ENCODE data around the gene AUH. TPM values are rescaled to one million over a fixed set of nuclear protein-coding genes. Genes with fewer than 3 reads are reported as not detected.

Gene AUH
- total RNA-seq, 2 donors from 2014 or later, result 58.0 to 76.1 TPM

GRCh38 chr9:91349115-91349555, 12.6 kb downstream of the AUH start:
- DNase-seq (ENCODE audit: low spot score), result no peak
- no peak for TF ChIP-seq POLR2AphosphoS5 (IDR thresholded peaks at IDR 0.05)
- no peak overlapping the region for H3K27ac ChIP-seq
- WGBS, result 87% methylated on average over 3 of the region's 3 CpGs
- no peak overlapping the region for H3K4me3 ChIP-seq
- H3K36me3 ChIP-seq, result no peaks in the 10 kb centered on the region
- no peaks in the 10 kb centered on the region for H3K27me3 ChIP-seq (replicated peaks; ENCODE audit: insufficient read depth)
- H3K9me3 ChIP-seq, result no peaks in the 10 kb centered on the region
- H3K4me1 ChIP-seq (replicated peaks), result no peaks in the 10 kb centered on the region
- intact Hi-C loops (cut with DNase I), result no loop called here

DNA sequence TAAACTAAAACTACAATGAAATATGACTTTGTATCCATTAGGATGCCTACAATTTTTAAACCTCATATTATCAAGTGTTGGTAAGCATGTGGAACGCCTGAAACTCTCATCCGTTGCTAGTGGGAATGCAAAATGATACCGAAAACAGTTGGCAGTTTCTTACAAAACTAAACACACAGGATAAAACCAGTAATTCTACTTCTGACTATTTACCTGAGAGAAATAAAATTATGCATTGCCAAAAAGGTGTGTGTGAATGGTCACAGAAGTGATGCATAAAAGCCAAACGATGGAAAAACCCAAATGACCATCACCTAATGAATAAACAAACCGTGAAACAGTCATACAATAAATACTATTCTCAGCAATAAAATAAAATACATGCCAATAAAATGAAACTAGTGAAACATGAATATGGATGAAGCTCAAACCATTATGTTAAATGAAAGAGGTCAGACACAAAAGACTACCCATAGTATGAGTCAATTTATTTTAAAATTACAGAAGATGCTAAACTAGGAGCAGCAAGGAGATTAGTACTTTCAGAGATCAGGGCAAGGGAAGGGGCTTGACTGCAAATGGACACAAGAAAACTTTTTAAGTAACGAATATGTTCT, 13.4 kb downstream of the AUH start:
- intact Hi-C loops (cut with DNase I), result no loop called here
- TF ChIP-seq POLR2AphosphoS5 (IDR thresholded peaks at IDR 0.05) (peak; percentile 85), POLR2A (IDR thresholded peaks at IDR 0.05) (no peak)
- Histone ChIP-seq H3K4me3 (no peak overlapping the region), H3K36me3 (no peaks in the 10 kb centered on the region), H3K27ac (peak overlapping the region in 1 of 2 donors; percentile 38), H3K9me3 (no peaks in the 10 kb centered on the region), H3K4me1 (replicated peaks) (no peaks in the 10 kb centered on the region), H3K27me3 (replicated peaks; ENCODE audit: insufficient read depth) (no peaks in the 10 kb centered on the region)
- DNase-seq (ENCODE audit: low spot score), result no peak
- 49% methylated on average over 6 of the region's 6 CpGs for WGBS

- Histone ChIP-seq H3K4me1 (replicated peaks) (no peaks in the 10 kb centered on the region), H3K4me3 (no peak overlapping the region), H3K27ac (no peak overlapping the region), H3K9me3 (no peaks in the 10 kb centered on the region), H3K27me3 (replicated peaks; ENCODE audit: insufficient read depth) (no peaks in the 10 kb centered on the region), H3K36me3 (no peaks in the 10 kb centered on the region)
- intact Hi-C loops (cut with DNase I), result no loop called here
- no peak for TF ChIP-seq POLR2AphosphoS5 (IDR thresholded peaks at IDR 0.05)
- no peak for TF ChIP-seq POLR2A (IDR thresholded peaks at IDR 0.05)
- TF ChIP-seq, protein P1, sequence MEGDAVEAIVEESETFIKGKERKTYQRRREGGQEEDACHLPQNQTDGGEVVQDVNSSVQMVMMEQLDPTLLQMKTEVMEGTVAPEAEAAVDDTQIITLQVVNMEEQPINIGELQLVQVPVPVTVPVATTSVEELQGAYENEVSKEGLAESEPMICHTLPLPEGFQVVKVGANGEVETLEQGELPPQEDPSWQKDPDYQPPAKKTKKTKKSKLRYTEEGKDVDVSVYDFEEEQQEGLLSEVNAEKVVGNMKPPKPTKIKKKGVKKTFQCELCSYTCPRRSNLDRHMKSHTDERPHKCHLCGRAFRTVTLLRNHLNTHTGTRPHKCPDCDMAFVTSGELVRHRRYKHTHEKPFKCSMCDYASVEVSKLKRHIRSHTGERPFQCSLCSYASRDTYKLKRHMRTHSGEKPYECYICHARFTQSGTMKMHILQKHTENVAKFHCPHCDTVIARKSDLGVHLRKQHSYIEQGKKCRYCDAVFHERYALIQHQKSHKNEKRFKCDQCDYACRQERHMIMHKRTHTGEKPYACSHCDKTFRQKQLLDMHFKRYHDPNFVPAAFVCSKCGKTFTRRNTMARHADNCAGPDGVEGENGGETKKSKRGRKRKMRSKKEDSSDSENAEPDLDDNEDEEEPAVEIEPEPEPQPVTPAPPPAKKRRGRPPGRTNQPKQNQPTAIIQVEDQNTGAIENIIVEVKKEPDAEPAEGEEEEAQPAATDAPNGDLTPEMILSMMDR (IDR thresholded peaks at IDR 0.05), result no peak
- no peak for DNase-seq (ENCODE audit: low spot score)
Observed at GRCh38 chr9:91347377-91347776, 14.3 kb downstream of the AUH start.

DNA sequence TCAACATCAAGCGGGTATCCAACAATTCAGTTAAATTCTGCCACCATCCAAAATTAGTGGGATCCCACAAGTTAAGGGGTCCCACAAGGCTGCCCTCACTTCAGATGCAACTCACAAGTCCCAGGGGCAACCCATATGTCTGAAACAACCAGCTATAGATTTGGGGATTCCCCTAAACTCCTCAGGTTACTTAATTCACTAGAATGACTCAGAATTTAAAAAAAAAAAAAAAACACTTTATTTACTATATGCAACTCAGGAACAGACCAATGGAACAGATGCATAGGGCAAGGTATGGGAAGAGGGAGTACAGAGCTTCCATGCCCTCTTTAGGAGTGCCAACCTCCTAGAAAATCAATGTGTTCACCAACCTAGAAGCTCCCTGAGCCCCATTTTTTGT, 15.1 kb downstream of the AUH start:
- DNase-seq (ENCODE audit: low spot score), result no peak
- no peaks in the 10 kb centered on the region for H3K4me1 ChIP-seq (replicated peaks)
- H3K9me3 ChIP-seq, result no peaks in the 10 kb centered on the region
- H3K4me3 ChIP-seq, result no peak overlapping the region
- TF ChIP-seq, protein P1 (IDR thresholded peaks at IDR 0.05), result no peak
- TF ChIP-seq POLR2A (IDR thresholded peaks at IDR 0.05), result no peak
- no peak for TF ChIP-seq POLR2AphosphoS5 (IDR thresholded peaks at IDR 0.05)
- H3K27ac ChIP-seq, result no peak overlapping the region
- WGBS, result 97% methylated on average over 1 of the region's 1 CpG
- H3K27me3 ChIP-seq (replicated peaks; ENCODE audit: insufficient read depth), result no peaks in the 10 kb centered on the region
- intact Hi-C loops (cut with DNase I), result no loop called here
- H3K36me3 ChIP-seq, result no peaks in the 10 kb centered on the region

DNA sequence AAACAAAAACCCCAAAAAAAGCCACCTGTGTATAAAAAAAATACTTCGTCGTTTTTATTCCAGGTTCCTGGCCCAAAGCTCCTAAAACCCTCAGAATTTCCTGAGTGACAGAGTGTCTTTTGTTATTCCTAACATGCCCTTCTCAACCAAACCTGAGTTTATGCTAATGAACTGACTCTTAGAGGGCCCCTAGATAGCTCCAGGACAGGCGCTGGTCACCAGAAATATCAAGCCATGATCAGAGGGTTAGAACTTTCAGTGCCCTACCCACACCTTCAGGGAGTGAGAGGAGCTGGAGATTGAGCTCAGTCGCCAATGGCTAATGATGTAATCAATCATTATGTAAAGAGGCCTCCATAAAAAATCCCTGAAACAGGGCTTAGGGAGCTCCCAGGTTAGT, 15.7 kb downstream of the AUH start:
- H3K4me1 ChIP-seq (replicated peaks), result no peaks in the 10 kb centered on the region
- H3K27me3 ChIP-seq (replicated peaks; ENCODE audit: insufficient read depth), result no peaks in the 10 kb centered on the region
- intact Hi-C loops (cut with DNase I), result no loop called here
- no peak for DNase-seq (ENCODE audit: low spot score)
- no peak overlapping the region for H3K4me3 ChIP-seq
- no peak overlapping the region for H3K27ac ChIP-seq
- H3K36me3 ChIP-seq, result no peaks in the 10 kb centered on the region
- WGBS, result 81% methylated on average over 4 of the region's 4 CpGs
- no peaks in the 10 kb centered on the region for H3K9me3 ChIP-seq
- TF ChIP-seq POLR2A (IDR thresholded peaks at IDR 0.05), result no peak
- TF ChIP-seq POLR2AphosphoS5 (IDR thresholded peaks at IDR 0.05), result no peak
- TF ChIP-seq, protein P1 (IDR thresholded peaks at IDR 0.05), result no peak

DNA sequence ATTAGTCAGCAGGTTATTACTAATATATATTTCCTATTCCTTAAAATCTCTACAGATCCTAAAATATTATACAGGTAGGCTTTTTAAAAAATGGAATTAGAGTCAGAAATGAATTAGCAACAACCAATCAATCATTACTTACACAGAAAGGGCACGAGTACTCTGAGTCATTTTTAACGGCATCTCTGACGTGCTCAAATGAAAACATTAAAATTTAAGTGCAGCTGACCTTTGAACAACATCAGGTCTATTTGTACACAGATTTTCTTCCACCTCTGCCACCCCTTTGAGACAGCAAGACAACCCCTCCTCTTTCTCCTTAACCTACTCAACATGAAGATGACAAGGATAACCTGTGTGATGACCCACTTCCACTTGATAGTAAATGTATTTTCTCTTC, 19.1 kb downstream of the AUH start:
- H3K36me3 ChIP-seq, result no peaks in the 10 kb centered on the region
- H3K4me3 ChIP-seq, result no peak overlapping the region
- DNase-seq (ENCODE audit: low spot score), result no peak
- intact Hi-C loops (cut with DNase I), result no loop called here
- no peaks in the 10 kb centered on the region for H3K9me3 ChIP-seq
- no peaks in the 10 kb centered on the region for H3K27me3 ChIP-seq (replicated peaks; ENCODE audit: insufficient read depth)
- no peaks in the 10 kb centered on the region for H3K4me1 ChIP-seq (replicated peaks)
- TF ChIP-seq POLR2A (IDR thresholded peaks at IDR 0.05) (no peak), POLR2AphosphoS5 (IDR thresholded peaks at IDR 0.05) (no peak)
- TF ChIP-seq, protein P1 (IDR thresholded peaks at IDR 0.05), result no peak
- WGBS, result 80% methylated on average over 3 of the region's 3 CpGs
- H3K27ac ChIP-seq, result peak overlapping the region in 1 of 2 donors; percentile 52
